Keratinocyte (primary cell): Measurements from ENCODE around the gene ADD2. TPM values are rescaled to one million over a fixed set of nuclear protein-coding genes. Genes with fewer than 3 reads are reported as not detected.

Experiments
- DNase-seq: peaks from one replicate; pipeline ENCODE4 v3.0.0-alpha.2; 2011; ENCODE audit warnings: low read depth, missing footprints, low spot score
- FAIRE-seq: peaks from 2 replicates; lab custom pipeline; 2011; peaks lifted over from hg19 to GRCh38; lab: Jason Lieb, UNC
- H2AFZ ChIP-seq: 2 replicates; pipeline ENCODE4 v1.6.0; 2012; ENCODE audit warnings: low read length, control low read depth, inconsistent platforms; ENCODE audit not compliant: control insufficient read depth
- H3K27ac ChIP-seq: 2 replicates; pipeline ENCODE4 v1.5.1; 2011; ENCODE audit warnings: low read length; ENCODE audit not compliant: control insufficient read depth, insufficient read depth
- H3K27me3 ChIP-seq: 3 replicates; pipeline ENCODE4 v1.6.0; 2011; ENCODE audit warnings: low read length; ENCODE audit not compliant: control insufficient read depth, insufficient read depth; ENCODE audit errors: extremely low read depth
- H3K36me3 ChIP-seq, 2 experiments: 2 replicates in 1 of 2; 3 replicates in 1 of 2; pipeline ENCODE4 v1.5.1; 2011; ENCODE audit warnings: low read length in 2 of 2, mild to moderate bottlenecking in 1 of 2; ENCODE audit not compliant: control insufficient read depth in 2 of 2, insufficient read depth in 2 of 2; ENCODE audit errors: extremely low read depth in 1 of 2
- H3K4me1 ChIP-seq: 3 replicates; pipeline ENCODE4 v1.5.1; 2011; ENCODE audit warnings: low read length; ENCODE audit not compliant: control insufficient read depth, insufficient read depth; ENCODE audit errors: extremely low read depth
- H3K4me2 ChIP-seq: 3 replicates; pipeline ENCODE4 v1.6.0; 2011; ENCODE audit warnings: low read depth, low read length; ENCODE audit not compliant: control insufficient read depth, insufficient read depth; ENCODE audit errors: extremely low read depth
- H3K4me3 ChIP-seq, 3 experiments: fragments of 200-600 bp in 1 of 3; sonication (generic) in 1 of 3; 2 replicates in 2 of 3; 3 replicates in 1 of 3; pipeline ENCODE4 v1.5.1; 2011 to 2016; ENCODE audit warnings: low read length in 3 of 3, mild to moderate bottlenecking in 3 of 3, control low read depth in 2 of 3, inconsistent platforms in 1 of 3, low read depth in 1 of 3, mixed read lengths in 1 of 3, mixed run types in 1 of 3, moderate library complexity in 1 of 3; ENCODE audit not compliant: control insufficient read depth in 2 of 3, insufficient read depth in 2 of 3; ENCODE audit errors: extremely low read depth in 1 of 3
- H3K79me2 ChIP-seq: 2 replicates; pipeline ENCODE4 v1.6.0; 2012; ENCODE audit warnings: low read length; ENCODE audit not compliant: control insufficient read depth, insufficient read depth
- H3K9ac ChIP-seq: 3 replicates; pipeline ENCODE4 v1.6.0; 2011; ENCODE audit warnings: low read length; ENCODE audit not compliant: control insufficient read depth, insufficient read depth; ENCODE audit errors: extremely low read depth
- H3K9me1 ChIP-seq: 3 replicates; pipeline ENCODE4 v1.6.0; 2011; ENCODE audit warnings: low read length; ENCODE audit not compliant: control insufficient read depth, insufficient read depth; ENCODE audit errors: extremely low read depth
- H3K9me3 ChIP-seq: 2 replicates; pipeline ENCODE4 v1.5.1; 2012; ENCODE audit warnings: low read depth, low read length; ENCODE audit not compliant: control insufficient read depth
- H4K20me1 ChIP-seq: 3 replicates; pipeline ENCODE4 v1.6.0; 2011; ENCODE audit warnings: low read length; ENCODE audit not compliant: control insufficient read depth, insufficient read depth; ENCODE audit errors: extremely low read depth
- EZH2 ChIP-seq: IDR thresholded peaks from one replicate; pipeline ENCODE4 v1.6.1; 2012; ENCODE audit warnings: inconsistent platforms, mild to moderate bottlenecking, low read length, moderate library complexity
- dilution Hi-C: fragments of 300-500 bp; cut with MboI; formaldehyde crosslinking; loops from one replicate; pipeline ENCODE4 v1.7.0; 2020; ENCODE audit warnings: low sequenced_read_pairs; ENCODE audit not compliant: extremely low pct_ligation_motif_present
- polyA plus RNA-seq, 5 experiments: library from polyadenylated mRNA; depleted of rRNA in 3 of 5; stranded (reverse) in 3 of 5; stranded (forward) in 1 of 5; unstranded in 1 of 5; fragments of >200 nt; gene quantifications; 1 replicate in 1 of 5; 2 replicates in 3 of 5; 3 replicates in 1 of 5; pipeline versions ENCODE4 v1.2.1 to v1.2.3, GENCODE V29; 2011 to 2012; ENCODE audit warnings: missing spikeins in 2 of 5, low read depth in 1 of 5, low replicate concordance in 1 of 5
- TF ChIP-seq, protein P1 (sequence below), 3 experiments: IDR thresholded peaks in 1 of 3; conservative IDR thresholded peaks in 1 of 3; optimal IDR thresholded peaks in 1 of 3; 2 replicates in 2 of 3; 3 replicates in 1 of 3; pipeline versions ENCODE3 to v1.5.1; 2011; ENCODE audit warnings: low read length in 3 of 3, mild to moderate bottlenecking in 3 of 3, moderate library complexity in 2 of 3, control low read depth in 1 of 3, inconsistent platforms in 1 of 3; ENCODE audit not compliant: insufficient read depth in 2 of 3; ENCODE audit errors: extremely low read depth in 1 of 3

The ADD2 gene
- polyA plus RNA-seq, 1 donor (not counting 4 experiments of a cell fraction or from before 2014, with no cell fraction given) = 0.05 TPM

DNA sequence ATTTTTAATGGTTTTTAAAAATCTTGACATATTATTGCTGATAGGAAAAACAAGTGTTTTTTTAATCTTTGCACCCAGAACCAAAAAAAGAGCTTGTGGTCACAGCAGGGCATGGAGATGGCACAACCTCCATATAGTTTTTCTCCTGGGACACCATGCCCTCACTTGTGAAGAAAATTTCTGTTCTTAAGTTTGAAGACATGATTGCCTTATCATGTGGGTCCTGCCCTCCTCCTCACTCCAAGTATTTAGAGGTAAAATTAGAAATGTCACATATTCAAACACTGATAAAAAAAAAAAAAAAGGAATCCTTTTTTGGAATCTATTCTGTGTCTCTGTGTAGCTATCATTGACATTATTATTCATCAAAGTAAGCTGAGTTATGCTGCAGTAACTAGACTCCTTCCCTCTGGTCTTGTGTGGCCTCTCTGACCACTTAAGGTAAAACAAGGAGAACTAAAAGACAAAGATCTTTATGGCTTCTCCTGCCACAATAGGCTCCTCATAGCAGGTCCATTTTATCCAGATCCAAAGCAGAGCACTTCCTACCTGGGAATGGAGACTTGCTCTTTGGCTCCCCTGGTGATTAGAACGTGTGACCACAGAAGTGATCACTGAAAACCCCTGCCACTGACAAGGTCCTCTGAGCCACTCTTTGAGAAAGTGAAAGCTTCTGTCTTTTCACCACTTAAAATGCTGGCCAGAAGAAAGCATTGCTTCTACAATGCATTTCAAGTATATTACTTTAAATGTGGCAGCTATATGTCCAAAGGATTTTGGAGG lies 19.8 kb downstream of the ADD2 start:
- no peak overlapping the region for H3K4me2 ChIP-seq
- dilution Hi-C loops = no loop called here
- no peak for FAIRE-seq

DNA sequence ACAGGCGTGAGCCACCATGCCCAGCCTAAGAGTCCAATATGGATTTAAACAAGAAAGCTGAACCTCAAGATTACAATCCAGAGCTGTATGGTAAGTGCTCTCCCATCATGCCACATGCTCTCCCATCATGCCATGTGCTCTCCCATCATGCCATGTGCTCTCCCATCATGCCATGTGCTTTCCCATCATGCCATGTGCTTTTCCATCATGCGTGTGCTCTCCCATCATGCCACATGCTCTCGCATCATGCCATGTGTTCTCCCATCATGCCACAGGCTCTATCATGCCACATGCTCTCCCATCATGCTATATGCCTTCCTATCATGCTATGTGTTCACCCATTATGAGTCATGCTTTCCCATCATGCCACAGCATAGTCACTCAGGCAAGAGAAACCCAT lies 20.7 kb downstream of the ADD2 start:
- H3K9me1 ChIP-seq = no peaks in the 10 kb centered on the region
- H3K4me1 ChIP-seq = no peaks in the 10 kb centered on the region
- FAIRE-seq (no peak), DNase-seq (no peak)
- H4K20me1 ChIP-seq = no peaks in the 10 kb centered on the region
- no peak overlapping the region for H3K9ac ChIP-seq
- H3K4me2 ChIP-seq = no peak overlapping the region
- H3K79me2 ChIP-seq = no peaks in the 10 kb centered on the region
- H2AFZ ChIP-seq = no peak overlapping the region
- no peak overlapping the region for H3K27ac ChIP-seq
- TF ChIP-seq, protein P1, sequence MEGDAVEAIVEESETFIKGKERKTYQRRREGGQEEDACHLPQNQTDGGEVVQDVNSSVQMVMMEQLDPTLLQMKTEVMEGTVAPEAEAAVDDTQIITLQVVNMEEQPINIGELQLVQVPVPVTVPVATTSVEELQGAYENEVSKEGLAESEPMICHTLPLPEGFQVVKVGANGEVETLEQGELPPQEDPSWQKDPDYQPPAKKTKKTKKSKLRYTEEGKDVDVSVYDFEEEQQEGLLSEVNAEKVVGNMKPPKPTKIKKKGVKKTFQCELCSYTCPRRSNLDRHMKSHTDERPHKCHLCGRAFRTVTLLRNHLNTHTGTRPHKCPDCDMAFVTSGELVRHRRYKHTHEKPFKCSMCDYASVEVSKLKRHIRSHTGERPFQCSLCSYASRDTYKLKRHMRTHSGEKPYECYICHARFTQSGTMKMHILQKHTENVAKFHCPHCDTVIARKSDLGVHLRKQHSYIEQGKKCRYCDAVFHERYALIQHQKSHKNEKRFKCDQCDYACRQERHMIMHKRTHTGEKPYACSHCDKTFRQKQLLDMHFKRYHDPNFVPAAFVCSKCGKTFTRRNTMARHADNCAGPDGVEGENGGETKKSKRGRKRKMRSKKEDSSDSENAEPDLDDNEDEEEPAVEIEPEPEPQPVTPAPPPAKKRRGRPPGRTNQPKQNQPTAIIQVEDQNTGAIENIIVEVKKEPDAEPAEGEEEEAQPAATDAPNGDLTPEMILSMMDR (optimal IDR thresholded peaks at IDR 0.05 in 1 of 3, IDR thresholded peaks at IDR 0.05 in 1 of 3, conservative IDR thresholded peaks at IDR 0.05 in 1 of 3; ENCODE audit: extremely low read depth in 1 of 3, insufficient read depth in 2 of 3, low read length in 3 of 3) = no peak
- no peak for TF ChIP-seq EZH2
- H3K36me3 ChIP-seq = no peaks in the 10 kb centered on the region
- no peak overlapping the region for H3K4me3 ChIP-seq
- no peaks in the 10 kb centered on the region for H3K9me3 ChIP-seq
- H3K27me3 ChIP-seq = no peaks in the 10 kb centered on the region
- dilution Hi-C loops = no loop called here

More for the DNA sequence above, 19.8 kb downstream of the ADD2 start:
- H3K9me3 ChIP-seq = no peaks in the 10 kb centered on the region
- H2AFZ ChIP-seq = no peak overlapping the region
- no peak overlapping the region for H3K9ac ChIP-seq
- TF ChIP-seq, protein P1 (optimal IDR thresholded peaks at IDR 0.05 in 1 of 3, IDR thresholded peaks at IDR 0.05 in 1 of 3, conservative IDR thresholded peaks at IDR 0.05 in 1 of 3; ENCODE audit: extremely low read depth in 1 of 3, insufficient read depth in 2 of 3, low read length in 3 of 3) = peak in 1 of 3 experiments; percentile 25
- TF ChIP-seq EZH2 = no peak
- DNase-seq = no peak
- H3K27me3 ChIP-seq = no peaks in the 10 kb centered on the region
- no peaks in the 10 kb centered on the region for H4K20me1 ChIP-seq
- no peaks in the 10 kb centered on the region for H3K36me3 ChIP-seq
- H3K4me1 ChIP-seq = no peaks in the 10 kb centered on the region
- no peak overlapping the region for H3K27ac ChIP-seq
- H3K4me3 ChIP-seq = no peak overlapping the region
- no peaks in the 10 kb centered on the region for H3K79me2 ChIP-seq
- no peaks in the 10 kb centered on the region for H3K9me1 ChIP-seq
